ENCODE results near the gene HSPG2.
"Not testable (repeated sequence)": the region's sequence is repeated elsewhere in the genome, so short reads cannot be mapped to it uniquely, and the experiment has no call there.

DNA sequence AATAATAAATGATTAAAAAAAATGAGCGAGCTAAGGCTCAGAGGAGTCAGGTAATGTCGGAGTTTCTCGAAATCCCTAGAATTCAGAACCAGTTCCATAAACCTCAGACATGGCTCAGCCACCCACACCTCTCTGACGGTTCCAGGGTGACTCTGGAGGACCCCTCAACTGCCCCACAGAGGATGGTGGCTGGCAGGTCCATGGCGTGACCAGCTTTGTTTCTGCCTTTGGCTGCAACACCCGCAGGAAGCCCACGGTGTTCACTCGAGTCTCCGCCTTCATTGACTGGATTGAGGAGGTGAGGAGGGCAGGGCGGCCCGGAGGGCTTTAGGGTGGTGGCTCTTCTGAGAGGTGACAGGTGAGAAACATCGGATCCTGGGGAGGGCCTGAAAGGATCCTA lies 49.3 kb upstream of the HSPG2 start:
- TF ChIP-seq POLR2A (IDR thresholded peaks at IDR 0.05; ENCODE audit: low read depth, low read length); SPI1 (IDR thresholded peaks at IDR 0.05; ENCODE audit: borderline replicate concordance, insufficient read depth, low read depth, low read length); TARDBP (IDR thresholded peaks at IDR 0.05; ENCODE audit: borderline replicate concordance); E2F8 (IDR thresholded peaks at IDR 0.05; ENCODE audit: low read depth, partially characterized antibody): not testable (repeated sequence)
- TF ChIP-seq, protein P1, sequence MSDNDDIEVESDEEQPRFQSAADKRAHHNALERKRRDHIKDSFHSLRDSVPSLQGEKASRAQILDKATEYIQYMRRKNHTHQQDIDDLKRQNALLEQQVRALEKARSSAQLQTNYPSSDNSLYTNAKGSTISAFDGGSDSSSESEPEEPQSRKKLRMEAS (IDR thresholded peaks at IDR 0.05; ENCODE audit: low read depth, low read length): not testable (repeated sequence)
- TF ChIP-seq, protein P2, sequence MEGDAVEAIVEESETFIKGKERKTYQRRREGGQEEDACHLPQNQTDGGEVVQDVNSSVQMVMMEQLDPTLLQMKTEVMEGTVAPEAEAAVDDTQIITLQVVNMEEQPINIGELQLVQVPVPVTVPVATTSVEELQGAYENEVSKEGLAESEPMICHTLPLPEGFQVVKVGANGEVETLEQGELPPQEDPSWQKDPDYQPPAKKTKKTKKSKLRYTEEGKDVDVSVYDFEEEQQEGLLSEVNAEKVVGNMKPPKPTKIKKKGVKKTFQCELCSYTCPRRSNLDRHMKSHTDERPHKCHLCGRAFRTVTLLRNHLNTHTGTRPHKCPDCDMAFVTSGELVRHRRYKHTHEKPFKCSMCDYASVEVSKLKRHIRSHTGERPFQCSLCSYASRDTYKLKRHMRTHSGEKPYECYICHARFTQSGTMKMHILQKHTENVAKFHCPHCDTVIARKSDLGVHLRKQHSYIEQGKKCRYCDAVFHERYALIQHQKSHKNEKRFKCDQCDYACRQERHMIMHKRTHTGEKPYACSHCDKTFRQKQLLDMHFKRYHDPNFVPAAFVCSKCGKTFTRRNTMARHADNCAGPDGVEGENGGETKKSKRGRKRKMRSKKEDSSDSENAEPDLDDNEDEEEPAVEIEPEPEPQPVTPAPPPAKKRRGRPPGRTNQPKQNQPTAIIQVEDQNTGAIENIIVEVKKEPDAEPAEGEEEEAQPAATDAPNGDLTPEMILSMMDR (IDR thresholded peaks at IDR 0.05 in 2 of 3, conservative IDR thresholded peaks at IDR 0.05 in 1 of 3; ENCODE audit: control insufficient read depth in 2 of 3, extremely low read depth in 1 of 3, insufficient read depth in 1 of 3, low read depth in 3 of 3, low read length in 3 of 3): not testable (repeated sequence)

Data from GM12878 (cell line).